ENCODE measurements around the gene NID2.

NID2 gene

DNA sequence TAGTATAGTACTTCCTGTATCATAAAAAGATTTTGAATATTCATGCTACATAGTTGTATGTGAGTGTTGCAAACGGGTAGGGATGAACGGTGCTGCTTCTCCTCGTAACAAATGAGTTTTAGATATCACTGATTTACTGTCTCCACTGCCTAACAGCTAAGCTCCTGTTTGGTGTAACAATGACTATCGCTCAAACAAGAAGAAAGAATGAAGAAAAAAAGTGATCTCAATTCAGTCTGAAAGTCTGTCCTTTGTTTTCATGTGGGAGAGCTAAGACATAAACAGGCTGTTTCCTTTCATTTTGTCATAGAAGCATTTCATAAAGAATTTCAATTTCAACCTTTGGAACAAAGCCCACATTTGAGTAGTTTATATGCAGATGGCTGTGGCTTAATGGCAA, 105.6 kb downstream of the NID2 start:
- in situ Hi-C loops (cut with MboI; ENCODE audit: low sequenced_read_pairs): no loop called here

- in situ Hi-C loops (cut with MboI; ENCODE audit: low sequenced_read_pairs): no loop called here
Measured at GRCh38 chr14:51962711-51963110, 106.1 kb downstream of the NID2 start.

- in situ Hi-C loops (cut with MboI; ENCODE audit: low sequenced_read_pairs): no loop called here
Measured at GRCh38 chr14:51960866-51961265, 108.0 kb downstream of the NID2 start.

DNA sequence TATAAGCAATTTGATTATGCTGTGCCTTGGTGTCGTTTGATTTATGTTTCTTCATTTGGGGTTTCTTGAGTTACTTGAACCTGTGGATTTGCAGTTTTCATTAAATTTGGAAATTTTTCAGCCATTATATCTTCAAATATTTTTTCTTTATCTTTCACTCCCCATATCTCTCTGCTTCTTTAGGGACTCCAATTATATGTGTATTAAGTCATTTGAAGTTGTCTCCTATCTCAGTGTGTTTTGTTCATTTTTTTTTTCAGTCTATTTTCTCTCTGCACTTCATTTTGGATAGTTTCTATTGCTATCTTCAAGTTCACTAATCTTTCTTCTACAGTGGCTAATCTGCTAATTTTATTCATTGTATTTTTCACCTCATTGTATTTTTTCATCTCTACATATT, 108.9 kb downstream of the NID2 start:
- in situ Hi-C loops (cut with MboI; ENCODE audit: low sequenced_read_pairs): no loop called here

DNA sequence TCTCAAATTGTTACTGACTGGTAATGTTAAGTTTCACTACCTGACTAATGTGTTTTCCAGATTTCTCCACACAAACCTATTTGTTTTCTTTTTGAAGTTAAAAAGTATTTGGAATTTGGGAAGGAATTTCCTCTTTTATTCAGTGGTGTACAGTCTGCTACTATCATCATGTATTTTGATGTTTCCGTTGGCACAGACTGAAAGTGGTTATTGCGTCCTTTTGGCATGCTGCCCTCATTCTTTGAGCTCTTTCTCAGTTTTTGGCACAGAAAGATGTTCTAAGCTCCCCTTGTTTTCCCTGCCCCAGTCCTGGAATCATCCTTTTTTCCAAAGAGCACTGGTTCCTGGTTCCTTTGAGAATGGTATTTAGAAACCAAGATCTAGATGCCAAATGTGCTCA, 110.9 kb downstream of the NID2 start:
- in situ Hi-C loops (cut with MboI; ENCODE audit: low sequenced_read_pairs): no loop called here
